GM10266 (cell line): Measurements from ENCODE around the gene CCDC183.
"Not testable (repeated sequence)": the region's sequence is repeated elsewhere in the genome, so short reads cannot be mapped to it uniquely, and the experiment has no call there.

Experiments used
- DNase-seq: peaks from one replicate; pipeline ENCODE4 v3.0.0; 2012; ENCODE audit errors: extremely low spot score
- TF ChIP-seq, protein P1 (sequence below): IDR thresholded peaks from 2 replicates; pipeline ENCODE4 v1.5.1; 2012; ENCODE audit warnings: mild to moderate bottlenecking, low read depth; ENCODE audit not compliant: control insufficient read depth, insufficient read depth; ENCODE audit errors: missing control alignments

Gene CCDC183

DNA sequence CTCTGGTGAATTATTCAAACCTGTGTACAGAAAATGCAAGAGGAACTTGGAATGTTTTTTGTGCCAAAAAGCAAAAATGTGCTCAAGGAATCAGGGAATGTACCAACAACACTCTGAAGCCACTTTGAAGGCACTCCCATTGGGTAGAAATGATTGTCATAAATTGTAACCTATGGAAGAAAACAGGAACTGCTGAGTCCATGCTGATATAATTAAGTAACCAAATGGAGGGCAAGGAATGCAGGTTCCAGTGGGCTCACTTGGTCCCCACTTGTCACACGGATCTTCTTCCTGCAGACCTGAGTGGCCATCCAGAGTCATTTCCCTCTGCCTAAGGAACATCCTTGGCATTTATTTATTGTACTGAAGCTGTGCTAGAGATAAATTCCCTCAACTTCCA lies 44.9 kb upstream of the CCDC183 start:
- TF ChIP-seq, protein P1, sequence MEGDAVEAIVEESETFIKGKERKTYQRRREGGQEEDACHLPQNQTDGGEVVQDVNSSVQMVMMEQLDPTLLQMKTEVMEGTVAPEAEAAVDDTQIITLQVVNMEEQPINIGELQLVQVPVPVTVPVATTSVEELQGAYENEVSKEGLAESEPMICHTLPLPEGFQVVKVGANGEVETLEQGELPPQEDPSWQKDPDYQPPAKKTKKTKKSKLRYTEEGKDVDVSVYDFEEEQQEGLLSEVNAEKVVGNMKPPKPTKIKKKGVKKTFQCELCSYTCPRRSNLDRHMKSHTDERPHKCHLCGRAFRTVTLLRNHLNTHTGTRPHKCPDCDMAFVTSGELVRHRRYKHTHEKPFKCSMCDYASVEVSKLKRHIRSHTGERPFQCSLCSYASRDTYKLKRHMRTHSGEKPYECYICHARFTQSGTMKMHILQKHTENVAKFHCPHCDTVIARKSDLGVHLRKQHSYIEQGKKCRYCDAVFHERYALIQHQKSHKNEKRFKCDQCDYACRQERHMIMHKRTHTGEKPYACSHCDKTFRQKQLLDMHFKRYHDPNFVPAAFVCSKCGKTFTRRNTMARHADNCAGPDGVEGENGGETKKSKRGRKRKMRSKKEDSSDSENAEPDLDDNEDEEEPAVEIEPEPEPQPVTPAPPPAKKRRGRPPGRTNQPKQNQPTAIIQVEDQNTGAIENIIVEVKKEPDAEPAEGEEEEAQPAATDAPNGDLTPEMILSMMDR: no peak

GRCh38 chr9:136751814-136752213 lies 44.3 kb upstream of the CCDC183 start:
- no peak for DNase-seq

More for the DNA sequence above, 44.9 kb upstream of the CCDC183 start:
- DNase-seq: no peak

GRCh38 chr9:136753371-136754058 lies 42.6 kb upstream of the CCDC183 start:
- TF ChIP-seq, protein P1: no peak
- DNase-seq: no peak

More at GRCh38 chr9:136751814-136752213, 44.3 kb upstream of the CCDC183 start:
- TF ChIP-seq, protein P1: no peak

DNA sequence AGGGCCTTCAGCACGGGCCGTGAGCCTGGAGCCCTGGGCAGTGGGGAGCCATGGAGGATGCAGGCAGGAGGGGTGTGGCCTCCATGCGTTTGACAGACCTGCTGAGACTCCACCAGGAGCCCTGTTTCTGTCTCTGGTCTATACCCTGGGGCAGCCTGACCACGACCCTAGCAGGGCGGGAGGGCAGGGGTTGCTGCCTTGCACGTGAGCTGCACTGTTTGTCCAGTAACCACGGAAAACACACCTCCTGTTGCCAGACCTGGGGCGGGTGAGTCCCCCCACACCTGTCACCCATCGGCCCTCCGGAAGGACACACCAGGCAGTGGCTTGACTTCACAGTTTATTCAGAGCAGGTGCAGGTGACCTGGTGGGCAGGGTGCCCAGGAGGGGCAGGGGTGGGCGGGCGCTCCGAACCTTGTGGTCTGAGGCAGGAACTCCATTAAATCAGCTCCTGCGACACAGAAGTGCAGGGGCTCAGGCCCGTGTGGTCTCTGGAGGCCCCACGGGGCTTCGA lies 42.0 kb upstream of the CCDC183 start:
- no peak for DNase-seq
- TF ChIP-seq, protein P1: no peak

- DNase-seq: no peak
- TF ChIP-seq, protein P1: no peak
Observed at GRCh38 chr9:136754626-136755301, 41.4 kb upstream of the CCDC183 start.

GRCh38 chr9:136755302-136756133 lies 40.6 kb upstream of the CCDC183 start:
- DNase-seq: not testable (repeated sequence)

DNA sequence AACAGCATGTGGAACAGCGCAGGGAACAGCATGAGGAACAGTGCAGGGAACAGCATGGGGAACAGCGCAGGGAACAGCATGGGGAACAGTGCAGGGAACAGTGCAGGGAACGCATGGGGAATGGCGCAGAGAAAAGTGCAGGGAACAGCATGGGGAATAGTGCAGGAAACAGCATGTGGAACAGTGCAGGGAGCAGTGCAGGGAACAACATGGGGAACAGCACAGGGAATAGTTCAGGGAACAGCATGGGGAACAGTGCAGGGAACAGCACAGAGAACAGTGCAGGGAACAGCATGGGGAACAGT lies 40.1 kb upstream of the CCDC183 start:
- TF ChIP-seq, protein P1: no peak
- DNase-seq: no peak
